ENCODE data around the gene SNRPE. TPM values are rescaled to one million over a fixed set of nuclear protein-coding genes. Genes with fewer than 3 reads are reported as not detected.

SNRPE gene
- total RNA-seq, 1 experiment from 2014 or later = 167 TPM

DNA sequence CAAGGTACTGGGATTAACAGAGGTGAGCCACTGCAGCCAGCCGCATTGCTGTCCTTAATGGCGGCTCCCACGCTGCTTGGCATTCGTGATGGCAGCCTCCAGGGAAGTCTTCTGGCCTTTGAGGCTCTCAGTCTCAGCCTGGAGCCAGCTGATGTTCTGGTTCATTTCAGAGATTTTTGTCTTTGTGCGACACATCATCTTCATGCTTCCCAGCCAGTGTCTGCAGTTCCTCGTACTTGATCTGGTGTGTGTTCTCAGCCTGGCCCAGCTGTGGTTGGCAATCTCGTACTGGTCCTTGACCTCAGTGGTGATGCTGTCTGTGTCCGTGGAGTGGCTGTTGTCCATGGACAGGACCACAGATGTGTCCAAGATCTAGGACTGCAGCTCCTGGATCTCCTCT, 11.7 kb downstream of the SNRPE start:
- BruUV-seq (replicated peaks) = no TSS peak
- Histone ChIP-seq H2AFZ (ENCODE audit: low read length) (no peak overlapping the region), H3K79me2 (ENCODE audit: low read length) (no peaks in the 10 kb centered on the region; the same call in 1 of the 2 replicates), H3K9me3 (ENCODE audit: low read length) (no peaks in the 10 kb centered on the region), H3K9ac (ENCODE audit: low read length) (no peak overlapping the region), H3K4me3 (ENCODE audit: low read length) (no peak overlapping the region), H3F3A (ENCODE audit: low read length, unreplicated experiment) (peaks cover 5% of the 10 kb centered on the region), H3K27me3 (ENCODE audit: low read length) (no peaks in the 10 kb centered on the region), H3K27ac (ENCODE audit: low read length) (no peak overlapping the region), H4K20me1 (ENCODE audit: low read length) (no peaks in the 10 kb centered on the region), H3K4me2 (ENCODE audit: low read length) (no peak overlapping the region), H3K36me3 (ENCODE audit: low read depth, low read length) (peaks cover 24% of the 10 kb centered on the region), H3K4me1 (ENCODE audit: insufficient read depth, low read length) (peaks cover 13% of the 10 kb centered on the region), H3K9me2 (replicated peaks; ENCODE audit: low read length) (no peaks in the 10 kb centered on the region)
- TF ChIP-seq CTCF (conservative IDR thresholded peaks at IDR 0.05; ENCODE audit: low read depth, low read length) (no peak), EZH2phosphoT487 (IDR thresholded peaks at IDR 0.05; ENCODE audit: borderline replicate concordance, low read length) (no peak), EZH2 (IDR thresholded peaks at IDR 0.05; ENCODE audit: low read length, unreplicated experiment) (no peak)
- intact Hi-C loops (cut with micrococcal nuclease) = loop anchor here (5.0 kb wide), 1 partner anchor 184 kb away; no protein-coding TSS in a partner anchor
- ATAC-seq (no peak), DNase-seq (no peak)
- ChIA-PET CTCF (interaction anchor here (1.0 kb wide), 1 partner anchor 197 kb away, joined by 5 read pairs; no protein-coding TSS in a partner anchor), POLR2A (ENCODE audit: unreplicated experiment) (no interaction called here)

GRCh38 chr1:203878422-203878821, 17.0 kb downstream of the SNRPE start:
- no peak overlapping the region for H2AFZ ChIP-seq (ENCODE audit: low read length)
- H3K9me2 ChIP-seq (replicated peaks; ENCODE audit: low read length) = no peaks in the 10 kb centered on the region
- H3K4me2 ChIP-seq (ENCODE audit: low read length) = no peak overlapping the region
- no peak overlapping the region for H3K9ac ChIP-seq (ENCODE audit: low read length)
- H3K36me3 ChIP-seq (ENCODE audit: low read depth, low read length) = no peaks in the 10 kb centered on the region
- H3K27ac ChIP-seq (ENCODE audit: low read length) = no peak overlapping the region
- ATAC-seq (no peak), DNase-seq (no peak)
- no peak overlapping the region for H3K4me3 ChIP-seq (ENCODE audit: low read length)
- H3K79me2 ChIP-seq (ENCODE audit: low read length) = no peaks in the 10 kb centered on the region
- H3K9me3 ChIP-seq (ENCODE audit: low read length) = no peaks in the 10 kb centered on the region
- no peaks in the 10 kb centered on the region for H3K4me1 ChIP-seq (ENCODE audit: insufficient read depth, low read length)
- no peaks in the 10 kb centered on the region for H3F3A ChIP-seq (ENCODE audit: low read length, unreplicated experiment)
- POLR2A ChIA-PET (ENCODE audit: unreplicated experiment) = no interaction called here
- CTCF ChIA-PET = no interaction called here
- TF ChIP-seq EZH2 (IDR thresholded peaks at IDR 0.05; ENCODE audit: low read length, unreplicated experiment) = no peak
- H3K27me3 ChIP-seq (ENCODE audit: low read length) = no peaks in the 10 kb centered on the region
- H4K20me1 ChIP-seq (ENCODE audit: low read length) = no peaks in the 10 kb centered on the region
- intact Hi-C loops (cut with micrococcal nuclease) = no loop called here
- no TSS peak for BruUV-seq (replicated peaks)

- Histone ChIP-seq H3K27me3 (ENCODE audit: low read length) (no peaks in the 10 kb centered on the region), H3K27ac (ENCODE audit: low read length) (no peak overlapping the region), H3K9ac (ENCODE audit: low read length) (no peak overlapping the region), H2AFZ (ENCODE audit: low read length) (no peak overlapping the region), H3K4me3 (ENCODE audit: low read length) (no peak overlapping the region), H3K4me2 (ENCODE audit: low read length) (no peak overlapping the region), H3F3A (ENCODE audit: low read length, unreplicated experiment) (no peaks in the 10 kb centered on the region), H3K9me2 (replicated peaks; ENCODE audit: low read length) (no peaks in the 10 kb centered on the region), H4K20me1 (ENCODE audit: low read length) (no peaks in the 10 kb centered on the region), H3K36me3 (ENCODE audit: low read depth, low read length) (no peaks in the 10 kb centered on the region), H3K79me2 (ENCODE audit: low read length) (no peaks in the 10 kb centered on the region), H3K4me1 (ENCODE audit: insufficient read depth, low read length) (no peaks in the 10 kb centered on the region), H3K9me3 (ENCODE audit: low read length) (no peaks in the 10 kb centered on the region)
- intact Hi-C loops (cut with micrococcal nuclease) = no loop called here
- CTCF ChIA-PET = no interaction called here
- no TSS peak for BruUV-seq (replicated peaks)
- no peak for ATAC-seq
- POLR2A ChIA-PET (ENCODE audit: unreplicated experiment) = no interaction called here
- TF ChIP-seq CTCF (conservative IDR thresholded peaks at IDR 0.05; ENCODE audit: low read depth, low read length) (no peak), EZH2phosphoT487 (IDR thresholded peaks at IDR 0.05; ENCODE audit: borderline replicate concordance, low read length) (no peak), EZH2 (IDR thresholded peaks at IDR 0.05; ENCODE audit: low read length, unreplicated experiment) (no peak)
- no peak for DNase-seq
Measured at GRCh38 chr1:203880606-203881005, 19.2 kb downstream of the SNRPE start.
